Osteocyte (in vitro differentiated cells): ENCODE results near the gene GPC6. TPM values are rescaled to one million over a fixed set of nuclear protein-coding genes. Genes with fewer than 3 reads are reported as not detected.

ENCODE experiments used
- DNase-seq: peaks from one replicate; pipeline ENCODE4 v3.0.0; 2021; ENCODE audit warnings: mixed read lengths; ENCODE audit not compliant: unreplicated experiment; ENCODE audit errors: extremely low spot score
- H3K27ac Mint-ChIP-seq: one replicate; pipeline ENCODE4 v1.8.0; 2021; ENCODE audit warnings: mild to moderate bottlenecking, mixed read lengths; ENCODE audit not compliant: unreplicated experiment
- H3K27me3 Mint-ChIP-seq: one replicate; pipeline ENCODE4 v1.8.0; 2021; ENCODE audit warnings: mixed read lengths; ENCODE audit not compliant: unreplicated experiment
- H3K36me3 Mint-ChIP-seq: one replicate; pipeline ENCODE4 v1.8.0; 2021; ENCODE audit warnings: mixed read lengths; ENCODE audit not compliant: unreplicated experiment
- H3K4me1 Mint-ChIP-seq: one replicate; pipeline ENCODE4 v1.8.0; 2021; ENCODE audit warnings: mixed read lengths; ENCODE audit not compliant: unreplicated experiment
- H3K4me3 Mint-ChIP-seq: one replicate; pipeline ENCODE4 v1.8.0; 2021; ENCODE audit warnings: mild to moderate bottlenecking, moderate library complexity, mixed read lengths; ENCODE audit not compliant: unreplicated experiment
- H3K9me3 Mint-ChIP-seq: one replicate; pipeline ENCODE4 v1.8.0; 2021; ENCODE audit warnings: mixed read lengths; ENCODE audit not compliant: unreplicated experiment
- CTCF ChIP-seq: fragments of 200-600 bp; sonication (generic); IDR thresholded peaks from 2 replicates; pipeline ENCODE4 v1.5.0; 2021; ENCODE audit warnings: antibody characterized with exemption, mild to moderate bottlenecking, moderate library complexity
- total RNA-seq: library from RNA; stranded (reverse); gene quantifications from 2 replicates; pipeline ENCODE4 v1.2.1, GENCODE V29; 2021

Gene GPC6
- total RNA-seq, 1 donor from 2014 or later: 125 TPM

- no peak for TF ChIP-seq CTCF
- H3K4me1 Mint-ChIP-seq: peaks cover 43% of the 10 kb centered on the region
- peaks cover 4% of the 10 kb centered on the region for H3K9me3 Mint-ChIP-seq
- H3K27ac Mint-ChIP-seq: no peak overlapping the region
- no peak overlapping the region for H3K4me3 Mint-ChIP-seq
- H3K27me3 Mint-ChIP-seq: no peaks in the 10 kb centered on the region
- no peak for DNase-seq
- H3K36me3 Mint-ChIP-seq: peaks cover 8% of the 10 kb centered on the region
Measured at GRCh38 chr13:93256998-93257397, 30.4 kb downstream of the GPC6 start.

GRCh38 chr13:93259527-93260080 is 33.0 kb downstream of the GPC6 start:
- H3K4me1 Mint-ChIP-seq: peaks cover 39% of the 10 kb centered on the region
- H3K36me3 Mint-ChIP-seq: peaks cover 8% of the 10 kb centered on the region
- TF ChIP-seq CTCF: no peak

GRCh38 chr13:93260591-93260990 is 34.0 kb downstream of the GPC6 start:
- DNase-seq: no peak
- Mint-ChIP-seq H3K36me3 (peaks cover 8% of the 10 kb centered on the region), H3K27ac (peak overlapping the region; percentile 28), H3K27me3 (no peaks in the 10 kb centered on the region), H3K4me3 (no peak overlapping the region), H3K4me1 (peaks cover 38% of the 10 kb centered on the region), H3K9me3 (no peaks in the 10 kb centered on the region)
- no peak for TF ChIP-seq CTCF

More at GRCh38 chr13:93259527-93260080, 33.0 kb downstream of the GPC6 start:
- Mint-ChIP-seq H3K4me3 (no peak overlapping the region), H3K27ac (no peak overlapping the region), H3K9me3 (no peaks in the 10 kb centered on the region), H3K27me3 (no peaks in the 10 kb centered on the region)
- no peak for DNase-seq

GRCh38 chr13:93262729-93263345 is 36.2 kb downstream of the GPC6 start:
- peaks cover 2% of the 10 kb centered on the region for H3K36me3 Mint-ChIP-seq
- H3K4me3 Mint-ChIP-seq: no peak overlapping the region
- TF ChIP-seq CTCF: no peak
- H3K27ac Mint-ChIP-seq: peak overlapping the region; percentile 4
- H3K9me3 Mint-ChIP-seq: no peaks in the 10 kb centered on the region
- H3K27me3 Mint-ChIP-seq: no peaks in the 10 kb centered on the region
- no peak for DNase-seq
- peaks cover 38% of the 10 kb centered on the region for H3K4me1 Mint-ChIP-seq

- no peak for TF ChIP-seq CTCF
- Mint-ChIP-seq H3K4me3 (no peak overlapping the region), H3K9me3 (no peaks in the 10 kb centered on the region), H3K4me1 (peaks cover 43% of the 10 kb centered on the region), H3K27ac (no peak overlapping the region), H3K27me3 (no peaks in the 10 kb centered on the region), H3K36me3 (no peaks in the 10 kb centered on the region)
- DNase-seq: no peak
Measured at GRCh38 chr13:93264876-93265275, 38.3 kb downstream of the GPC6 start.
